Loucy (cell line): ENCODE data around the gene PMF1.

Experiments used
- H2AFZ ChIP-seq: fragments of 200-600 bp; sonication (generic); 2 replicates; pipeline ENCODE4 v1.6.0; 2016; ENCODE audit warnings: antibody characterized with exemption, mild to moderate bottlenecking, low read length, moderate library complexity
- H3F3A ChIP-seq: fragments of 200-600 bp; 2 replicates; pipeline ENCODE4 v1.6.0; 2016; ENCODE audit warnings: antibody characterized with exemption, low read depth, mild to moderate bottlenecking
- H3K27me3 ChIP-seq: fragments of 200-600 bp; sonication (generic); 2 replicates; pipeline ENCODE4 v1.6.1; 2014; ENCODE audit warnings: low read length, mild to moderate bottlenecking; ENCODE audit not compliant: insufficient read depth, poor library complexity, severe bottlenecking
- H3K36me3 ChIP-seq: fragments of 200-600 bp; sonication (generic); 2 replicates; pipeline ENCODE4 v1.6.1; 2016; ENCODE audit warnings: low read length; ENCODE audit not compliant: insufficient read depth
- H3K4me1 ChIP-seq: fragments of 200-600 bp; sonication (generic); 2 replicates; pipeline ENCODE4 v1.5.1; 2014; ENCODE audit warnings: low read length, mild to moderate bottlenecking; ENCODE audit not compliant: insufficient read depth, poor library complexity, severe bottlenecking
- H3K4me2 ChIP-seq: fragments of 200-600 bp; sonication (generic); 2 replicates; pipeline ENCODE4 v1.6.0; 2014; ENCODE audit warnings: antibody characterized with exemption, low read length, low read depth, mild to moderate bottlenecking; ENCODE audit not compliant: poor library complexity, severe bottlenecking
- H3K4me3 ChIP-seq: fragments of 200-600 bp; sonication (generic); 2 replicates; pipeline ENCODE4 v1.5.1; 2014; ENCODE audit warnings: low read length, mild to moderate bottlenecking, mixed read lengths; ENCODE audit not compliant: poor library complexity, severe bottlenecking
- H3K79me2 ChIP-seq: fragments of 200-600 bp; sonication (generic); 2 replicates; pipeline ENCODE4 v1.6.1; 2014; ENCODE audit warnings: low read length; ENCODE audit not compliant: insufficient read depth
- H3K9ac ChIP-seq: fragments of 200-600 bp; sonication (generic); 2 replicates; pipeline ENCODE4 v1.6.0; 2014; ENCODE audit warnings: mild to moderate bottlenecking, low read depth, low read length, moderate library complexity; ENCODE audit not compliant: poor library complexity, severe bottlenecking
- H3K9me2 ChIP-seq: fragments of 200-600 bp; sonication (generic); replicated peaks from 2 replicates; pipeline ENCODE4 v1.6.1; 2016; ENCODE audit warnings: low read depth, low read length, mixed read lengths
- H3K9me3 ChIP-seq: fragments of 200-600 bp; sonication (generic); 2 replicates; pipeline ENCODE4 v1.6.1; 2014; ENCODE audit warnings: mild to moderate bottlenecking, antibody characterized with exemption, low read length, low read depth; ENCODE audit not compliant: insufficient read depth
- H4K20me1 ChIP-seq: fragments of 200-600 bp; sonication (generic); 2 replicates; pipeline ENCODE4 v1.6.0; 2014; ENCODE audit warnings: antibody characterized with exemption, low read length, mild to moderate bottlenecking; ENCODE audit not compliant: insufficient read depth, poor library complexity, severe bottlenecking
- CTCF ChIP-seq: fragments of 200-600 bp; sonication (generic); conservative IDR thresholded peaks from 2 replicates; pipeline ENCODE4 v1.5.1; 2014; ENCODE audit warnings: mild to moderate bottlenecking, antibody characterized with exemption, low read length
- EZH2phosphoT487 ChIP-seq: fragments of 200-600 bp; IDR thresholded peaks from 2 replicates; pipeline ENCODE4 v1.6.1; 2018; ENCODE audit warnings: antibody characterized with exemption, mild to moderate bottlenecking, moderate library complexity, borderline replicate concordance

The PMF1 gene

GRCh38 chr1:156276966-156277381, 64.2 kb downstream of the PMF1 start:
- no peak overlapping the region for H3K4me2 ChIP-seq
- H3K4me3 ChIP-seq, result no peak overlapping the region
- no peak overlapping the region for H3K9ac ChIP-seq
- peaks cover 67% of the 10 kb centered on the region for H3K36me3 ChIP-seq
- H3K9me3 ChIP-seq, result no peaks in the 10 kb centered on the region
- H3K9me2 ChIP-seq, result no peaks in the 10 kb centered on the region
- no peaks in the 10 kb centered on the region for H3K27me3 ChIP-seq
- peaks cover 34% of the 10 kb centered on the region for H4K20me1 ChIP-seq
- TF ChIP-seq CTCF, result no peak
- TF ChIP-seq EZH2phosphoT487, result no peak
- H2AFZ ChIP-seq, result no peak overlapping the region
- H3K4me1 ChIP-seq, result peaks cover 23% of the 10 kb centered on the region
- no peaks in the 10 kb centered on the region for H3F3A ChIP-seq
- peaks cover 43% of the 10 kb centered on the region for H3K79me2 ChIP-seq

- H3K4me2 ChIP-seq, result peak overlapping the region; percentile 97
- peaks cover 57% of the 10 kb centered on the region for H3K79me2 ChIP-seq
- H3K36me3 ChIP-seq, result peaks cover 41% of the 10 kb centered on the region
- H3K9me3 ChIP-seq, result no peaks in the 10 kb centered on the region
- peak overlapping the region; percentile 82 for H3K9ac ChIP-seq
- peaks cover 31% of the 10 kb centered on the region for H3K4me1 ChIP-seq
- no peaks in the 10 kb centered on the region for H3K27me3 ChIP-seq
- TF ChIP-seq CTCF (no peak), EZH2phosphoT487 (no peak)
- no peaks in the 10 kb centered on the region for H3F3A ChIP-seq
- H3K4me3 ChIP-seq, result peak overlapping the region; percentile 79
- no peak overlapping the region for H2AFZ ChIP-seq
- peaks cover 36% of the 10 kb centered on the region for H4K20me1 ChIP-seq
- H3K9me2 ChIP-seq, result no peaks in the 10 kb centered on the region
Measured at GRCh38 chr1:156279837-156280236, 67.0 kb downstream of the PMF1 start.

GRCh38 chr1:156281281-156281680, 68.5 kb downstream of the PMF1 start:
- Histone ChIP-seq H3K9me2 (no peaks in the 10 kb centered on the region), H3K4me3 (peak overlapping the region; percentile 79), H3F3A (no peaks in the 10 kb centered on the region), H4K20me1 (peaks cover 36% of the 10 kb centered on the region), H3K9me3 (no peaks in the 10 kb centered on the region), H2AFZ (no peak overlapping the region), H3K27me3 (no peaks in the 10 kb centered on the region), H3K9ac (peak overlapping the region; percentile 82), H3K36me3 (peaks cover 29% of the 10 kb centered on the region), H3K4me1 (peaks cover 31% of the 10 kb centered on the region), H3K4me2 (peak overlapping the region; percentile 97), H3K79me2 (peaks cover 57% of the 10 kb centered on the region)
- peak; percentile 30 for TF ChIP-seq CTCF
- TF ChIP-seq EZH2phosphoT487, result no peak
